ENCODE results near the gene MAPKAPK2.

MAPKAPK2 gene

DNA sequence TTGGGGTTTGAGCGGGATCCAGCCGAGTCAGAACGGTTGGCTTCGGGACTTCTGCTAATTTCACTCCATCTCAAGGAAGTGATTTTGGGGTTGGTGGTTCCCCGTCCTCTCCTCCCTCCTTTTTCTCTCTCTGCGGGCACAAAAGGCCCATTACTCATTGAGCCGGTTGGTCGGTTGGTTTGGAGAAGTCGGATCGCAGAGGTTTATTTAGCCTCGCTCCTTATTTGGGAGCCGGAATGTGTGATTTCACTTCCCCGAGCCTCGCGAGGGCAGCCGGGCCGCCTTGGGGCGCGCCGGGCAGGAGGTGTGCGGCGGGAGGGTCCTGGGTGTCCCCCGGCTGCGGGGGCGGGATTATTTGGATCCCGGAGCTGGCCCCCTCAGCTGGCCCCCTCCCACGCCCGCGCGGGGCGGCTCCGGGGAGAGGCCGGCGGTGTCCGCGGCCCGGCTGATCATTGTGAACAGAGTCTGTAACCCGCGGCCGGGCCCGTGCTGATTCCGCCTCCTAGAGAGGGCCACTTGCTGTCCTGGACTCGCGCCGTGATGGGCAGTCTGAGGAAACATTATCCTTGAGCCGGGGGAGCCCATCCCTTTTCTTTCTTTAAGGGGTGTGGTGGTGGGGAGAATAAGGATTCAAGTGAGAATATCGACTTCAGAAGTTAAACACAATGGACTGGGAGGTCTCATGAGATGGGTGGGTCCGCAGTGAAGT, 1.2 kb downstream of the MAPKAPK2 start:
- Mint-ChIP-seq H3K4me1 (ENCODE audit: low read depth) (peaks cover 42% of the 10 kb centered on the region), H3K27me3 (no peaks in the 10 kb centered on the region), H3K27ac (peak overlapping the region; percentile 96), H3K4me3 (peak overlapping the region; percentile 99), H3K36me3 (no peaks in the 10 kb centered on the region), H3K9me3 (ENCODE audit: low read depth) (no peaks in the 10 kb centered on the region)

DNA sequence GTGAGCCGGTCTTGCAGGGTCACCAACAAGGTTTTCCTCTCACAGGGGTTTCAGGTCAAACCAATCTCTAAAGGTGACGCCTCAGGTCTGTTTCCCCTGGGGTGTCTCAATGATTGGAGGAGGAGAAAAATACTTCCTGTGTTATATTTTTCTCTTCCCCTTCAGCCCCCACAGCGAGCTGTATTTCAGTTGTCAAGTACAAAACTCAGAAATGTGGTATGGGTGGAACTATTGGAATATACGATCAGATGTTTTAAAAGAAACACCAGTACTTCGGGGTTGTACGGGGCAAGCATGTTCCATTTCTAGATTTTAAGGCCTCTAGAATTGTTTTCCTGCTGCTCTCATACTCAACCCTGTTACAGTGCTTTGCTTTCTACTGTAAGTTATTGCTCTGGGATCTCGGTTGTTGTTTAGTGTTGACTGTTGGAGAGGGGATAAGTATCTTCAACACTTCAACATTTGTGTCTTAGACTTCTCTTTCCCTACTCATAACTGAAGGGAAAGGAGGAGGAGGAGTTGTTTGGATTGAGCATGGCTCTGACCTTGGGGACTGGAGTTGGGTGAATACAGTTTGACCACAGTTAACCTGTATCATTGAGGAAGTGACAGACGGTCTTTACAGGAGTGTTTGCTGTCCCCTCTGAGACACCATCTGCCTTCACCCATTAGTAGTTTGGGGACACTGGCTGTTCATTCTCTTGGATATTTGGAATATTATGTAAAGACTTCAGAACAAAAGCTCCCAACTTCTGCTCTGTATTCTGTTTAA, 2.0 kb downstream of the MAPKAPK2 start:
- peaks cover 47% of the 10 kb centered on the region for H3K4me1 Mint-ChIP-seq (ENCODE audit: low read depth)
- H3K36me3 Mint-ChIP-seq, result no peaks in the 10 kb centered on the region
- peak overlapping the region; percentile 99 for H3K4me3 Mint-ChIP-seq
- no peaks in the 10 kb centered on the region for H3K9me3 Mint-ChIP-seq (ENCODE audit: low read depth)
- H3K27ac Mint-ChIP-seq, result peak overlapping the region; percentile 96
- H3K27me3 Mint-ChIP-seq, result no peaks in the 10 kb centered on the region

GRCh38 chr1:206687251-206687914, 2.7 kb downstream of the MAPKAPK2 start:
- H3K27me3 Mint-ChIP-seq, result no peaks in the 10 kb centered on the region
- H3K27ac Mint-ChIP-seq, result peak overlapping the region; percentile 96

DNA sequence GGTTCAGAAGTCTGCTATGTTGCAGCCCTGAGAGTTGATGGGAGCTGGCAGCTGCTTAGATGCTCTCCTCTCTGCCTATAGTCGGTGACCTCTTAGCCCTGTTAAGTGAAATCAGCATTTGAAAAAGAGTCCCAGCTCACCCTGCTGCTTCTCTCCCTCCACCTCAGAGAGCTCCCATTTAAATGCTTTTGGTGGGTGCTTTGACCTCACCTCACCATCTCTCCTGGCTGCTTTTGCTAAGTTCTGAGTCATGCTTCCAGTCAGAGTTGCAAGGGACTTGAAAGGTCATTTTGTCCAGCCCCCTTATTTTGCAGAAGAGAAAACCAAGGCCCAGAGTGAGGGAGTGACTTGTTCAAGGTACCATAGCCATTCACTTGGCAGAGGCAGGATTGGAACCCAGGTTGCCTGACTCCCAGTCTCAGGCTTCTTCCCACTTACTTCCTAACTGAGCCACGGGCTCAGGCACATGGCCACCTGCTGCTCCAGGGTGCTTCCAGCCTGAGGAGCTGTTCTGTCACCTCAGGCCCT, 3.3 kb downstream of the MAPKAPK2 start:
- Mint-ChIP-seq H3K27me3 (no peaks in the 10 kb centered on the region), H3K36me3 (no peaks in the 10 kb centered on the region), H3K4me1 (ENCODE audit: low read depth) (peaks cover 58% of the 10 kb centered on the region), H3K9me3 (ENCODE audit: low read depth) (no peaks in the 10 kb centered on the region), H3K4me3 (peak overlapping the region; percentile 99), H3K27ac (no peak overlapping the region)

More at GRCh38 chr1:206687251-206687914, 2.7 kb downstream of the MAPKAPK2 start:
- Mint-ChIP-seq H3K4me1 (ENCODE audit: low read depth) (peaks cover 54% of the 10 kb centered on the region), H3K4me3 (peak overlapping the region; percentile 99), H3K36me3 (no peaks in the 10 kb centered on the region), H3K9me3 (ENCODE audit: low read depth) (no peaks in the 10 kb centered on the region)

DNA sequence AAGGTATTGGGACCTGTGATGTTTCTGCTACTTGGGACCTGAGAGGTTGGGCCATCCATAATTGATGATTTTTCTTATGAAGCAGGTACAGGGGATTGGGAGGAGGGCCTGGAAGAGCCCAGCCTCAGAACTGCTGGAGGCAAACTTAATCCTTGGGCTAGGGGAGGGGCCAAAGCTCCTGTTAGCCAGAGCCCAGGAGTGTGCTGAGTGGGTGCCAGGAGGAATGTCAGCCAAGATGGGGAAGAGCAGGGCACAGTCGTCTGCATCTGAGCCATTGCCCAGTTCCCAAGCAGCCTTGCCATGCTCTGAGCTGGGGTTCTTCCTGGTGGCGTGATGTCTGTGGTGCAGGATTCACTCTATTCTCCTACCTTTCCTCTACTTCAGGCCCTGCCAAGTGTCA, 5.8 kb downstream of the MAPKAPK2 start:
- Mint-ChIP-seq H3K36me3 (no peaks in the 10 kb centered on the region), H3K4me3 (no peak overlapping the region), H3K27ac (no peak overlapping the region), H3K27me3 (no peaks in the 10 kb centered on the region), H3K4me1 (ENCODE audit: low read depth) (peaks cover 72% of the 10 kb centered on the region), H3K9me3 (ENCODE audit: low read depth) (no peaks in the 10 kb centered on the region)

GRCh38 chr1:206691604-206692003, 6.9 kb downstream of the MAPKAPK2 start:
- Mint-ChIP-seq H3K9me3 (ENCODE audit: low read depth) (no peaks in the 10 kb centered on the region), H3K4me1 (ENCODE audit: low read depth) (peaks cover 74% of the 10 kb centered on the region), H3K36me3 (peaks cover 5% of the 10 kb centered on the region), H3K4me3 (no peak overlapping the region), H3K27ac (no peak overlapping the region), H3K27me3 (no peaks in the 10 kb centered on the region)

- H3K4me1 Mint-ChIP-seq (ENCODE audit: low read depth), result peaks cover 66% of the 10 kb centered on the region
- peaks cover 5% of the 10 kb centered on the region for H3K36me3 Mint-ChIP-seq
- no peaks in the 10 kb centered on the region for H3K9me3 Mint-ChIP-seq (ENCODE audit: low read depth)
- no peaks in the 10 kb centered on the region for H3K27me3 Mint-ChIP-seq
- no peak overlapping the region for H3K4me3 Mint-ChIP-seq
- H3K27ac Mint-ChIP-seq, result peak overlapping the region; percentile 61
These were observed 8.3 kb downstream of the MAPKAPK2 start for GRCh38 chr1:206693029-206693428.

GRCh38 chr1:206693592-206693991, 8.9 kb downstream of the MAPKAPK2 start:
- peaks cover 5% of the 10 kb centered on the region for H3K36me3 Mint-ChIP-seq
- H3K4me3 Mint-ChIP-seq, result no peak overlapping the region
- H3K9me3 Mint-ChIP-seq (ENCODE audit: low read depth), result no peaks in the 10 kb centered on the region
- peaks cover 66% of the 10 kb centered on the region for H3K4me1 Mint-ChIP-seq (ENCODE audit: low read depth)
- H3K27me3 Mint-ChIP-seq, result no peaks in the 10 kb centered on the region
- no peak overlapping the region for H3K27ac Mint-ChIP-seq

DNA sequence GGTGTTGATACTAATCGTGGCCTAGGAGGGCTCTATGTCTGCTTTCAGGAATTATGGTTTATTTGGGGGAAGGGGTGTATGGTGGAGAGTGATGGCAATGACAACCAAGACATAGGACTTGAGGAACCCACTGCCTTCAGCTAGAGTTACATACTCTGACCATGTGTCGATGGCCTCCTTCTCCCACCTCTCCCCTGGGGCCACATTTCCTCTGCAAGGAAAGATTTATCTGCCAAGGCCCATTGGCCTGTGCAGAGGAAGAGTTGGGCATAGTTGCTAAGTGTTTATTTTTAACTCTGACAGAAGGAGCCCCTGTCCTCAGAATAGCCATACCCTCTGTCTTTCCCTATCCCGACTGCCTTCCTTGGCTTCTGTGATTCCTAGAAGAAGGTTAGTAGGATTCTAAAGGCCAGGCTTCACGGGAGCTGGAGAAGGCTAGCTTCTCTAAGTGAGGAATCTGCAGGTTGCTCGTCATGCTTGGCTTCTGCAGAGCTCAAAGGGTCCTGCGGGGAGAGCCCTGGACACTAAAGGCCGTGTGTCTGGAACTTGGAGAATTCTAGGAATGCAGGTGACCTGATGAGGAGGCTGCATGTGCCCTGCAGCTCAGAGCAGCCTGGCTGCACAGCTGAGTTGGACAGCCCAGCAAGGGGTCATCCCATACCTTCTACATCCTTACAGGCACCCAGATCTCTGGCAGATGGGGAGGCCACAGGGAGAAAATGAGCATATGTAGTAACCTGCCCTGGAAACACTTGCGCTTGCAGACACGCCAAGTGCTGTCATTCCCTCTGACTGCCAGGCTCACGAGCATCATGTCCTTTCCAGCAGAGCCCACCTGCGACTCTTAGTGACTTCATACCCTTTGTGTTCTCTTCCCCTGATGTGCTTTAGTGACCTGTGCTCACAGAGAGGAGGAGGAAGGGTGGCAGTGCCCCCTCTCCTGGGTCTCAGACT, 9.7 kb downstream of the MAPKAPK2 start:
- Mint-ChIP-seq H3K4me3 (no peak overlapping the region), H3K9me3 (ENCODE audit: low read depth) (no peaks in the 10 kb centered on the region), H3K27ac (peak overlapping the region; percentile 5), H3K4me1 (ENCODE audit: low read depth) (peaks cover 67% of the 10 kb centered on the region), H3K36me3 (peaks cover 5% of the 10 kb centered on the region), H3K27me3 (no peaks in the 10 kb centered on the region)

DNA sequence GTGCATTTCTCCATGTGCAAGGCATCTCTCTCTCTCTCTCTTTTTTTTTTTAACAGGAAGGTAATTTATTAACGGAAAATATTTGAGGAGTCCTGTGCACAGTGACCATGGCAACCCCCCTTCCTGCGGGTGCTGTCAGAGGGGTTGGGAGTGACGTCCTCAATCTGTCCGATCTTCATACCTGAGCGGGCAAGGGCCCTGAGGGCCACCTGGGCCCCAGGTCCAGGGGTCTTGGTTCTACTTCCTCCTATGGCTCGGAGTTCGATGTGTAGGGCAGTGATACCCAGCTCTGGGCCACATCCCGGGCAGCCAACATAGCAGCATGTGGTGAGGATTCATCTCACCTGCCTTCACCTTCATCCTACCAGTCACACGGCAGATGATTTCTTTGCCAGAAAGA, 11.0 kb downstream of the MAPKAPK2 start:
- H3K36me3 Mint-ChIP-seq, result peaks cover 5% of the 10 kb centered on the region
- H3K27ac Mint-ChIP-seq, result no peak overlapping the region
- no peaks in the 10 kb centered on the region for H3K9me3 Mint-ChIP-seq (ENCODE audit: low read depth)
- no peaks in the 10 kb centered on the region for H3K27me3 Mint-ChIP-seq
- H3K4me3 Mint-ChIP-seq, result no peak overlapping the region
- peaks cover 64% of the 10 kb centered on the region for H3K4me1 Mint-ChIP-seq (ENCODE audit: low read depth)

GRCh38 chr1:206696812-206697585, 12.3 kb downstream of the MAPKAPK2 start:
- no peak overlapping the region for H3K4me3 Mint-ChIP-seq
- H3K4me1 Mint-ChIP-seq (ENCODE audit: low read depth), result peaks cover 59% of the 10 kb centered on the region
- no peaks in the 10 kb centered on the region for H3K27me3 Mint-ChIP-seq
- H3K36me3 Mint-ChIP-seq, result peaks cover 7% of the 10 kb centered on the region
- H3K9me3 Mint-ChIP-seq (ENCODE audit: low read depth), result no peaks in the 10 kb centered on the region
- no peak overlapping the region for H3K27ac Mint-ChIP-seq

GRCh38 chr1:206698011-206698410, 13.3 kb downstream of the MAPKAPK2 start:
- Mint-ChIP-seq H3K27me3 (no peaks in the 10 kb centered on the region), H3K9me3 (ENCODE audit: low read depth) (no peaks in the 10 kb centered on the region), H3K36me3 (peaks cover 7% of the 10 kb centered on the region), H3K27ac (peak overlapping the region; percentile 43), H3K4me1 (ENCODE audit: low read depth) (peaks cover 58% of the 10 kb centered on the region), H3K4me3 (no peak overlapping the region)

GRCh38 chr1:206699000-206699586, 14.4 kb downstream of the MAPKAPK2 start:
- H3K4me3 Mint-ChIP-seq, result no peak overlapping the region

More at GRCh38 chr1:206699000-206699586, 14.4 kb downstream of the MAPKAPK2 start:
- H3K36me3 Mint-ChIP-seq, result peaks cover 7% of the 10 kb centered on the region
- H3K27ac Mint-ChIP-seq, result peak overlapping the region; percentile 59
- peaks cover 59% of the 10 kb centered on the region for H3K4me1 Mint-ChIP-seq (ENCODE audit: low read depth)
- no peaks in the 10 kb centered on the region for H3K27me3 Mint-ChIP-seq
- no peaks in the 10 kb centered on the region for H3K9me3 Mint-ChIP-seq (ENCODE audit: low read depth)

Data from activated naive CD8-positive, alpha-beta T cell (primary cell).